ENCODE results near the gene ODF4.
"Not testable (repeated sequence)": the region's sequence is repeated elsewhere in the genome, so short reads cannot be mapped to it uniquely, and the experiment has no call there.

ODF4 gene

DNA sequence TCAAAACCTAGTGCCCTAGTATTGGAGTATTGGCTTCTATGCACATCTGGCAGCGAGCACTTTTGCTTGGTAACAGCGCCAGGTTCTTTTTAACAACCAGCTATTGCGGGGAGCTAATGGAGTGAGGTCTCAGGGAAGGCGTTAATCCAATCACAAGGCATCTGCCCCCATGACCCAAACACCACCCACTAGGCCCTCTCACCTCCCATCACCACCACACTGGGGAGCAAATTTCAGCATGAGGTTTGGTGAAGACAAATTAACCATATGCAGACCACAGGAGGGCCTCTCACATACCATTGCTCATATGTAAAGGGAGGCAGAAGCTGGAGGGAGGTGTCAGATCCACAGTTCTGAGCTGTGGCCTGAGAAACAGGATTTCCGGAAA is 893 bp upstream of the ODF4 start:
- no peak for DNase-seq (ENCODE audit: low read depth)
- no peak overlapping the region for H3K4me3 ChIP-seq (ENCODE audit: low read depth, low read length)
- TF ChIP-seq, protein P1, sequence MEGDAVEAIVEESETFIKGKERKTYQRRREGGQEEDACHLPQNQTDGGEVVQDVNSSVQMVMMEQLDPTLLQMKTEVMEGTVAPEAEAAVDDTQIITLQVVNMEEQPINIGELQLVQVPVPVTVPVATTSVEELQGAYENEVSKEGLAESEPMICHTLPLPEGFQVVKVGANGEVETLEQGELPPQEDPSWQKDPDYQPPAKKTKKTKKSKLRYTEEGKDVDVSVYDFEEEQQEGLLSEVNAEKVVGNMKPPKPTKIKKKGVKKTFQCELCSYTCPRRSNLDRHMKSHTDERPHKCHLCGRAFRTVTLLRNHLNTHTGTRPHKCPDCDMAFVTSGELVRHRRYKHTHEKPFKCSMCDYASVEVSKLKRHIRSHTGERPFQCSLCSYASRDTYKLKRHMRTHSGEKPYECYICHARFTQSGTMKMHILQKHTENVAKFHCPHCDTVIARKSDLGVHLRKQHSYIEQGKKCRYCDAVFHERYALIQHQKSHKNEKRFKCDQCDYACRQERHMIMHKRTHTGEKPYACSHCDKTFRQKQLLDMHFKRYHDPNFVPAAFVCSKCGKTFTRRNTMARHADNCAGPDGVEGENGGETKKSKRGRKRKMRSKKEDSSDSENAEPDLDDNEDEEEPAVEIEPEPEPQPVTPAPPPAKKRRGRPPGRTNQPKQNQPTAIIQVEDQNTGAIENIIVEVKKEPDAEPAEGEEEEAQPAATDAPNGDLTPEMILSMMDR (IDR thresholded peaks at IDR 0.05; ENCODE audit: low read depth, low read length, missing control alignments): no peak

DNA sequence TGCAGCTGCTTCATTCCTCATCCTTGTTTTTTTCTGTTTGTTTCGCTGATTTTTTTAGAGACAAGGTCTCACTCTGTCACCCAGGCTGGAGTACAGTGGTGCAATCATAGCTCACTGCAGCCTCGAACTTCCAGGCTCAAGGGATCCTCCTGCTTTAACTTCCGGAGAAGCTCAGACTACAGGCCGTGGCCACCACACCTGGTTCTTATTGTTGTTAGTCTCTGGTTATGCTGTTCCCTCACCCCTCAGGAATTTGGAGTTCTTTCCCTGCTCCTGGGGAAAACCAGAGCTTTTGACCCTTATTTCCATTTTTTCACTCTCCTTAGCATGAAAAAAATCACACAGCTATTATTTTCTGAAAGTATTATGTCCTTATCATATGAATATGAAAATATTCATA is 1.8 kb downstream of the ODF4 start:
- DNase-seq (ENCODE audit: low read depth): no peak
- no peak overlapping the region for H3K4me3 ChIP-seq (ENCODE audit: low read depth, low read length)
- TF ChIP-seq, protein P1 (IDR thresholded peaks at IDR 0.05; ENCODE audit: low read depth, low read length, missing control alignments): no peak

DNA sequence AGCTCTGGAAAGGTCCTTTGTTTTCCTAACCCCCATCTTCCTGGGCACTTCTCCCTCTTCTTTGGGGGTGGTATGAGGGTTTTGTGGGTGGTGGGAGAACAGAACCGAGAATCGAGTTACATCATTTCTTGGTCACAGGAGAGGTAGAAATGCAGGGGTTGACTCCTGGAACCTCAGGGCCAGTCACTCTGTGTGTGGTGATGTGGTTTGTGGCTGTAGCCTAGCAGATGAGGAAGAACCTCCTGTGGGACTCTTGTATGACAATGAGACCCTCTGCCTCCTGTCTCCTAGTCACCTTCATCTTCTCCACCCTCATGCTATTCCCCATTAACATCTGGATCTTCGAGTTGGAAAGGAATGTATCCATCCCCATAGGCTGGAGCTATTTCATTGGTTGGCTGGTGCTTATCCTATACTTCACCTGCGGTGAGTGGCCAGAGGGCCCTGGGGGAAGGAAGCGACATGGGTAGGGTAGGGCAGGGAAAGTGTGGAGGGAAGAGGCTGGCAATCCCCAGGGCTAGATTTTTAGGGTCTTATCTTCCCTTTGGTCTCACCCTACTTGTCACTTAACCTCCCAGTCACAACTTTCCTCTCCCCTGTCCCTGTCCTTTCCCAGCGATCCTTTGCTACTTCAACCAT is 5.5 kb downstream of the ODF4 start:
- TF ChIP-seq, protein P1 (IDR thresholded peaks at IDR 0.05; ENCODE audit: low read depth, low read length, missing control alignments): no peak
- DNase-seq (ENCODE audit: low read depth): no peak
- no peak overlapping the region for H3K4me3 ChIP-seq (ENCODE audit: low read depth, low read length)

DNA sequence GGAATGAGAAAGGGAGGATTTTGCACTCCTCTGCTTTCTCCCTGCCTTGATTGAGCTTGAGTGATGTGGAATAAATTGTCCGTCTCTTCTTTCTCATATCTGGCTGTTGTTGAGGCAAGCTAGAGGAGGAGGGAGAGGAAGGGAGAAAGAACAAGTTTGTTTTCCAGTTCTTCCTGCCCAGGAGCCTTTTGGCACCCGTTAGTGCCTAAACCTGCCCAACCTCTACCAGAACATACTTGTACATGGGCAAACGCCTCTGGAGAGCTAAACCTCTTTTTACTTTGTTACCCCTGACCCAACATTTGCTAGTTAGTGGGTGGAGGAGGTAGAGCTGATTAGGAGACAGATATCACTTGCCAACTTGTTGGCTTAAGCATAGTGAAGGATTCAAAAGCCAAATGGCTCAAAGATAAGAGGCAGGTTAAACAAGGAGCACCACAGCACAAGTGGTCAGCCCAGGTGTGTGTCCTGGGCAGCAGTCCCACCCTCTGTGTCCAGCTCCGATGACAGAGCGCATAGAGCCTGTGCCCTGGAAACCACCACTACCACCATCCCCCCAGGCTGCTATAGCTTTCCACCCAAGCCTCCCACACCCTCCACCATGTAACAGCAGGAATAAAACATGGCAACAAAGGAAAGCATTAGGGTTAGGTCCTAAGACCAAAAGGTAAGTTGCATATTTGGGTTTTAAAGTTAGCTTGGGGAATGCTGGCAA is 6.5 kb downstream of the ODF4 start:
- DNase-seq (ENCODE audit: low read depth): no peak
- H3K4me3 ChIP-seq (ENCODE audit: low read depth, low read length): no peak overlapping the region
- TF ChIP-seq, protein P1 (IDR thresholded peaks at IDR 0.05; ENCODE audit: low read depth, low read length, missing control alignments): no peak

DNA sequence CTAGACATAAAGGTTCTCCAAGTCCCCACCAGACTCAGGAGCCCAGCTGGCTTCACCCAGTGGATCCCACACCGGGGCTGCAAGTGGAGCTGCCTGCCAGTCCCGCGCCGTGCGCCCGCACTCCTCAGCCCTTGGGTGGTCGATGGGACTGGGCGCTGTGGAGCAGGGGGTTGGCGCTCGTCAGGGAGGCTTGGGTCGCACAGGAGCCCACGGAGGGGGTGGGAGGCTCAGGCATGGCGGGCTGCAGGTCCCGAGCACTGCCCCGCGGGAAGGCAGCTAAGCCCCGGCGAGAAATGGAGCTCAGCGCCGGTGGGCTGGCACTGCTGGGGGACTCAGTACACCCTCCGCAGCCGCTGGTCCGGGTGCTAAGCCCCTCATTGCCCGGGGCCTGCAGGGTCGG is 7.4 kb downstream of the ODF4 start:
- not testable (repeated sequence) for DNase-seq (ENCODE audit: low read depth); H3K4me3 ChIP-seq (ENCODE audit: low read depth, low read length)

DNA sequence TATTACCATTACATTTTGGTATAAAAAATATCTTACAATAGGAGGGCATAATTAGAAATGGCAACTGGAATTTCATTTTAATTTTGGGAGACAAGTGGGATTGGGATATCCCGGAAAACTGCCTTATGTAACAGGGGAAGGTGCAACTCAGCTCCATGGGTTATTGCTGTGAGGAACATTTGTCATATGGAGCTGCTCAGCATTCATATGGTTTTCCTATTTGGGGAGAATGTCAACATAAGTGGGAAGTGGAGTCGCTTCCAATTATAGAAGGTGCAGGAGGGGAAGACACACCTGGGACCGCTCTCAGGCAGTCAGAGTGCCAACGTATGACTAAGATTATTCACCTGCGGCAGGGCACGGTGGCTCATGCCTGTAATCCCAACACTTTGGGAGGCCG is 10.7 kb downstream of the ODF4 start:
- TF ChIP-seq, protein P1 (IDR thresholded peaks at IDR 0.05; ENCODE audit: low read depth, low read length, missing control alignments): no peak

DNA sequence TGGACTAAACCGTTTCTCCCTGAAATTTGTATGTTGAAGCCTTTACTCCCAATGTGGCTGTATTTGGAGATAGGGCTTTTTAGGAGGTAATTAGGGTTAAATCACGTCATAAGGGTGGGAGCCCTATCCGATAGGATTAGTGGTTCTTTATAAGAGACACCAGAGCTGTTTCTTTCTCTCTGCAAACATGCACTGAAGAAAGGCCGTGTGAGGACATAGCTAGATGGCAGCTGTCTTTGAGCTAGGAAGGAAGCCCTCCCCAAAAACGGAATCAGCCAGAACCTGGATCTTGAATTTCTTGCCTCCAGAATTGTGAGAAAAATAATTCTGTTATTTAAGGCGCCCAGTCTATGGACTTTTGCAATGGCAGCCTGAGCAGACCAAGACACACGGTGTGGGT is 14.1 kb downstream of the ODF4 start:
- TF ChIP-seq, protein P1 (IDR thresholded peaks at IDR 0.05; ENCODE audit: low read depth, low read length, missing control alignments): no peak
- no peak overlapping the region for H3K4me3 ChIP-seq (ENCODE audit: low read depth, low read length)
- no peak for DNase-seq (ENCODE audit: low read depth)

More for the DNA sequence above, 10.7 kb downstream of the ODF4 start:
- DNase-seq (ENCODE audit: low read depth): no peak
- H3K4me3 ChIP-seq (ENCODE audit: low read depth, low read length): no peak overlapping the region
